Measurements from ENCODE around the gene TFPT.

TFPT gene

GRCh38 chr19:54107876-54108490 lies 7.5 kb downstream of the TFPT start:
- H3K4me3 ChIP-seq (ENCODE audit: low read depth in 1 of 2, low read length in 1 of 2): no peak overlapping the region
- no peaks in the 10 kb centered on the region for H3K27me3 ChIP-seq
- H3K27ac ChIP-seq: no peak overlapping the region
- TF ChIP-seq CTCF (IDR thresholded peaks at IDR 0.05): no peak
- H3K4me1 ChIP-seq (ENCODE audit: control insufficient read depth in 1 of 2, insufficient read depth in 1 of 2, low read depth in 1 of 2, low read length in 1 of 2): peaks cover 6% of the 10 kb centered on the region in 2 experiments
- no peaks in the 10 kb centered on the region for H3K9me3 ChIP-seq
- H3K36me3 ChIP-seq: peaks cover 60% of the 10 kb centered on the region

- no peaks in the 10 kb centered on the region for H3K9me3 ChIP-seq
- H3K4me1 ChIP-seq (ENCODE audit: control insufficient read depth in 1 of 2, insufficient read depth in 1 of 2, low read depth in 1 of 2, low read length in 1 of 2): peaks cover 15 to 16% of the 10 kb centered on the region in 2 experiments
- no peaks in the 10 kb centered on the region for H3K27me3 ChIP-seq
- H3K27ac ChIP-seq: no peak overlapping the region
- H3K4me3 ChIP-seq (ENCODE audit: low read depth in 1 of 2, low read length in 1 of 2): no peak overlapping the region
- TF ChIP-seq CTCF (IDR thresholded peaks at IDR 0.05): no peak
- peaks cover 57% of the 10 kb centered on the region for H3K36me3 ChIP-seq
These were observed 8.7 kb downstream of the TFPT start for GRCh38 chr19:54106716-54107115.

DNA sequence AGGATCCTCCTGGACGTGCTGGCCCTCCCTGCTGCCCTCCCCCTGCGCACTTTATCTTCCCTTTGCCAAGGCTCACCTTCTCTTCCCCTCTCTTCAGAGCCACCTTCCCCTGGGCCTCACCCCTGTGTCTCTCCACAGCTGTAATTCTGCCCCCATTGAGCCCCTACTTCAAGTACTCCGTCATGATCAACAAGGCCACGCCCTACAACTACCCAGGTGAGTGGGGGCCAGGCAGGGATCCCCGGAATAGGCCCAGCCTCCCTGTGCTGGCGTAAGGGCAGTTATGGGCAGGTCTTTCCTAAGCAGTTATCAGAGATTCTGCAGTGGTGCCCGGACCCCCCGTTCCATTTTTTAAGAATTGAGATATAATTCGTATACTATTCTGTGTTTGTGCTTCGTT lies 9.7 kb downstream of the TFPT start:
- Histone ChIP-seq H3K4me3 (ENCODE audit: low read depth in 1 of 2, low read length in 1 of 2) (no peak overlapping the region), H3K9me3 (no peaks in the 10 kb centered on the region), H3K27ac (no peak overlapping the region), H3K27me3 (no peaks in the 10 kb centered on the region), H3K36me3 (peaks cover 53% of the 10 kb centered on the region), H3K4me1 (ENCODE audit: control insufficient read depth in 1 of 2, insufficient read depth in 1 of 2, low read depth in 1 of 2, low read length in 1 of 2) (peaks cover 25% of the 10 kb centered on the region in 2 experiments)
- TF ChIP-seq CTCF (IDR thresholded peaks at IDR 0.05): no peak

GRCh38 chr19:54104998-54105715 lies 10.3 kb downstream of the TFPT start:
- no peaks in the 10 kb centered on the region for H3K27me3 ChIP-seq
- no peak for TF ChIP-seq CTCF (IDR thresholded peaks at IDR 0.05)
- H3K4me1 ChIP-seq (ENCODE audit: control insufficient read depth in 1 of 2, insufficient read depth in 1 of 2, low read depth in 1 of 2, low read length in 1 of 2): peaks cover 31 to 32% of the 10 kb centered on the region in 2 experiments
- H3K36me3 ChIP-seq: peaks cover 46% of the 10 kb centered on the region
- no peak overlapping the region for H3K27ac ChIP-seq
- no peak overlapping the region for H3K4me3 ChIP-seq (ENCODE audit: low read depth in 1 of 2, low read length in 1 of 2)
- H3K9me3 ChIP-seq: no peaks in the 10 kb centered on the region

- peak within 1 kb of the TSS; percentile 77 to 88 for H3K4me3 ChIP-seq (ENCODE audit: low read depth in 1 of 2, low read length in 1 of 2)
- peak; percentile 40 for TF ChIP-seq CTCF (IDR thresholded peaks at IDR 0.05)
- peak within 1 kb of the TSS; percentile 96 for H3K27ac ChIP-seq
- no peaks in the 10 kb centered on the region for H3K9me3 ChIP-seq
- no peaks in the 10 kb centered on the region for H3K27me3 ChIP-seq
- H3K4me1 ChIP-seq (ENCODE audit: control insufficient read depth in 1 of 2, insufficient read depth in 1 of 2, low read depth in 1 of 2, low read length in 1 of 2): peaks cover 57% of the 10 kb centered on the region in 2 experiments
- peaks cover 21% of the 10 kb centered on the region for H3K36me3 ChIP-seq
These were observed 12.9 kb downstream of the TFPT start, which contains the start of gene NDUFA3 for GRCh38 chr19:54102421-54103169. Gene NDUFA3, plus strand, starts transcription at chr19:54102855. Its CDS starts 24 bp downstream, at chr19:54102879.

Measured in neutrophil (primary cell).